GM12878 (cell line): Measurements from ENCODE around the gene SYNPO. TPM values are rescaled to one million over a fixed set of nuclear protein-coding genes. Genes with fewer than 3 reads are reported as not detected.

Experiments
- ATF7 ChIP-seq: fragments of 450-650 bp; IDR thresholded peaks from 2 replicates; pipeline ENCODE4 v1.6.1; 2016; ENCODE audit warnings: low read depth, mild to moderate bottlenecking
- CEBPB ChIP-seq, 2 experiments: fragments of 150-350 bp in 1 of 2; IDR thresholded peaks; 2 replicates each; pipeline ENCODE4 v1.6.1; 2012 to 2014; ENCODE audit warnings: low read depth in 2 of 2, low read length in 2 of 2, borderline replicate concordance in 1 of 2, inconsistent platforms in 1 of 2
- EED ChIP-seq: sonication (generic); IDR thresholded peaks from 2 replicates; pipeline ENCODE4 v1.6.1; 2016; ENCODE audit warnings: antibody characterized with exemption, low read depth
- EP300 ChIP-seq, 2 experiments: fragments of 150-350 bp in 1 of 2; IDR thresholded peaks; 2 replicates each; pipeline ENCODE4 v1.6.1; 2011 to 2012; ENCODE audit warnings: low read depth in 2 of 2, low read length in 2 of 2, borderline replicate concordance in 1 of 2, improper control_type of control experiment in 1 of 2, inconsistent platforms in 1 of 2; ENCODE audit not compliant: control insufficient read depth in 1 of 2
- FOS ChIP-seq: IDR thresholded peaks from 3 replicates; pipeline ENCODE4 v1.6.1; 2011; ENCODE audit warnings: borderline replicate concordance; ENCODE audit not compliant: insufficient read length; ENCODE audit errors: extremely low read depth
- FOXK2 ChIP-seq: fragments of 450-650 bp; IDR thresholded peaks from 2 replicates; pipeline ENCODE4 v1.6.1; 2017; ENCODE audit warnings: mild to moderate bottlenecking, moderate library complexity
- FOXM1 ChIP-seq: IDR thresholded peaks from 2 replicates; pipeline ENCODE4 v1.6.1; 2012; ENCODE audit warnings: low read depth, mild to moderate bottlenecking, inconsistent platforms, low read length, moderate library complexity
- GATAD2B ChIP-seq: fragments of 450-650 bp; conservative IDR thresholded peaks from 2 replicates; pipeline ENCODE4 v1.6.1; 2017; ENCODE audit warnings: low read depth, mild to moderate bottlenecking, moderate library complexity
- LARP7 ChIP-seq: fragments of 450-650 bp; IDR thresholded peaks from 2 replicates; pipeline ENCODE4 v1.6.1; 2017; ENCODE audit warnings: mild to moderate bottlenecking
- MAX ChIP-seq: IDR thresholded peaks from 2 replicates; pipeline ENCODE4 v1.6.1; 2012; ENCODE audit warnings: low read depth, low read length, improper control_type of control experiment
- MTA2 ChIP-seq: fragments of 450-650 bp; IDR thresholded peaks from 2 replicates; pipeline ENCODE4 v1.6.1; 2016; ENCODE audit warnings: low read depth, mild to moderate bottlenecking, moderate library complexity
- MTA3 ChIP-seq: IDR thresholded peaks from 2 replicates; pipeline ENCODE4 v1.6.1; 2012; ENCODE audit warnings: low read length, inconsistent platforms, borderline replicate concordance
- NBN ChIP-seq: fragments of 450-650 bp; IDR thresholded peaks from 2 replicates; pipeline ENCODE4 v1.6.1; 2016
- NR2C1 ChIP-seq: fragments of 450-650 bp; IDR thresholded peaks from 2 replicates; pipeline ENCODE4 v1.6.1; 2017; ENCODE audit warnings: antibody characterized with exemption, mild to moderate bottlenecking, moderate library complexity
- NR2C2 ChIP-seq: IDR thresholded peaks from 2 replicates; pipeline ENCODE4 v1.6.1; 2011; ENCODE audit warnings: borderline replicate concordance, low read depth; ENCODE audit not compliant: control insufficient read depth, insufficient read length
- NR2F1 ChIP-seq: fragments of 450-650 bp; conservative IDR thresholded peaks from 2 replicates; pipeline ENCODE4 v1.6.1; 2017; ENCODE audit warnings: mild to moderate bottlenecking
- PKNOX1 ChIP-seq: fragments of 450-650 bp; IDR thresholded peaks from 2 replicates; pipeline ENCODE4 v1.6.1; 2016; ENCODE audit warnings: mild to moderate bottlenecking
- RAD21 ChIP-seq: IDR thresholded peaks from 2 replicates; pipeline ENCODE4 v1.6.1; 2011; ENCODE audit warnings: mild to moderate bottlenecking, low read depth, low read length, moderate library complexity; ENCODE audit not compliant: insufficient read depth
- RELA ChIP-seq: fragments of 450-650 bp; IDR thresholded peaks from 2 replicates; pipeline ENCODE4 v1.8.0; 2014; ENCODE audit warnings: borderline replicate concordance; ENCODE audit not compliant: partially characterized antibody
- RFX5 ChIP-seq: IDR thresholded peaks from 2 replicates; pipeline ENCODE4 v1.6.1; 2011; ENCODE audit warnings: low read depth, low read length, improper control_type of control experiment
- SIX5 ChIP-seq: IDR thresholded peaks from 2 replicates; pipeline ENCODE4 v1.6.1; 2011; ENCODE audit warnings: mild to moderate bottlenecking, low read depth, low read length, moderate library complexity; ENCODE audit not compliant: severe bottlenecking
- SMARCA5 ChIP-seq: fragments of 450-650 bp; IDR thresholded peaks from 2 replicates; pipeline ENCODE4 v1.6.1; 2017; ENCODE audit warnings: mild to moderate bottlenecking
- SREBF2 ChIP-seq: IDR thresholded peaks from 2 replicates; pipeline ENCODE4 v1.6.1; 2012; ENCODE audit warnings: mild to moderate bottlenecking, low read length
- STAT1 ChIP-seq: fragments of 450-650 bp; conservative IDR thresholded peaks from 2 replicates; pipeline ENCODE4 v1.6.1; 2014; ENCODE audit warnings: antibody characterized with exemption, mild to moderate bottlenecking
- TARDBP ChIP-seq: IDR thresholded peaks from 2 replicates; pipeline ENCODE4 v1.6.1; 2016; ENCODE audit warnings: borderline replicate concordance
- TCF7 ChIP-seq: IDR thresholded peaks from 2 replicates; pipeline ENCODE4 v1.6.1; 2014; ENCODE audit warnings: antibody characterized with exemption, borderline replicate concordance
- ZBTB11 ChIP-seq: fragments of 450-650 bp; formaldehyde crosslinking; IDR thresholded peaks from 2 replicates; pipeline ENCODE4 v1.5.0; 2022; ENCODE audit warnings: mild to moderate bottlenecking, missing genetic modification characterization
- ZNF217 ChIP-seq: fragments of 450-650 bp; IDR thresholded peaks from 2 replicates; pipeline ENCODE4 v1.6.1; 2017; ENCODE audit warnings: antibody characterized with exemption, mild to moderate bottlenecking
- polyA plus RNA-seq, 11 experiments: library from polyadenylated mRNA; depleted of rRNA in 4 of 11; unstranded in 6 of 11; stranded (reverse) in 5 of 11; fragments of >200 nt; fragmentation: Nextera tagmentation in 4 of 11; fragmentation: Illumina TruSeq in 1 of 11; extraction: Ambion mirVana in 4 of 11; extraction: Trizol in 1 of 11; gene quantifications; 1 replicate in 1 of 11; 2 replicates in 10 of 11; pipeline versions ENCODE4 v1.2.1 to v1.2.3, GENCODE V29; 2011 to 2016; ENCODE audit warnings: inconsistent platforms in 2 of 11, missing spikeins in 2 of 11, low read depth in 1 of 11
- total RNA-seq, 4 experiments: library from RNA; depleted of rRNA in 3 of 4; stranded (reverse); fragments of >200 nt in 3 of 4; fragmentation: Illumina TruSeq in 1 of 4; extraction: Trizol in 1 of 4; gene quantifications; 2 replicates each; pipeline versions ENCODE4 v1.2.1 to v1.2.3, GENCODE V29; 2013 to 2021

Gene SYNPO
- total and polyA plus RNA-seq, 10 of the 15 experiments (the other 5 are each of a cell fraction or from before 2014, with no cell fraction given): 0.77 to 21.0 (median 3.9) TPM

- TF ChIP-seq NR2F1: no peak
- TF ChIP-seq EED: peak; percentile 57; the same call in 1 of the 2 replicates
- no peak for TF ChIP-seq RELA
- no peak for TF ChIP-seq SREBF2
- no peak for TF ChIP-seq NR2C1
- TF ChIP-seq CEBPB (IDR thresholded peaks at IDR 0.05; ENCODE audit: borderline replicate concordance in 1 of 2, low read depth in 2 of 2, low read length in 2 of 2): no peak
- TF ChIP-seq SMARCA5: no peak
- no peak for TF ChIP-seq SIX5
- no peak for TF ChIP-seq RFX5
- TF ChIP-seq STAT1: no peak
- no peak for TF ChIP-seq NR2C2
- peak; percentile 41; the same call in 1 of the 2 replicates for TF ChIP-seq MTA2
- TF ChIP-seq TCF7: no peak
- TF ChIP-seq MTA3: peak; percentile 48; the same call in 1 of the 2 replicates
- no peak for TF ChIP-seq PKNOX1
- no peak for TF ChIP-seq RAD21
- no peak for TF ChIP-seq TARDBP
- TF ChIP-seq GATAD2B: no peak; the same call in 1 of the 2 replicates
- no peak for TF ChIP-seq FOS
- no peak for TF ChIP-seq FOXM1
- no peak for TF ChIP-seq ZNF217
- no peak for TF ChIP-seq LARP7
- TF ChIP-seq ATF7: peak; percentile 77
- TF ChIP-seq FOXK2: no peak
- TF ChIP-seq ZBTB11 (CRISPR knock-in tag): no peak
- peak; percentile 88 for TF ChIP-seq NBN
- TF ChIP-seq MAX: 0 out of 2 replicates have a peak, but pooled peaks have one; percentile 28
- TF ChIP-seq EP300 (IDR thresholded peaks at IDR 0.05; ENCODE audit: borderline replicate concordance in 1 of 2, control insufficient read depth in 1 of 2, low read depth in 2 of 2, low read length in 2 of 2): no peak
Measured at GRCh38 chr5:150623152-150623877, 17.1 kb upstream of the SYNPO start (continued).
